HL-60 (cell line): Measurements from ENCODE around the gene CHST2.

Source experiments
- DNase-seq, 2 experiments: peaks; one replicate each; pipeline ENCODE4 v3.0.0-alpha.2; 2010 to 2020; ENCODE audit warnings: low read depth in 1 of 2, low spot score in 1 of 2
- H3K27ac ChIP-seq: fragments of 250-450 bp; sonication (Bioruptor Pico); replicated peaks from 2 replicates; pipeline ENCODE4 v1.5.1; 2020; ENCODE audit warnings: mild to moderate bottlenecking, moderate library complexity
- H3K27me3 ChIP-seq: fragments of 250-450 bp; sonication (Bioruptor Pico); 2 replicates; pipeline ENCODE4 v1.5.1; 2021; ENCODE audit warnings: mild to moderate bottlenecking, moderate library complexity; ENCODE audit not compliant: insufficient read depth, poor library complexity, severe bottlenecking
- H3K4me3 ChIP-seq: replicated peaks from 2 replicates; pipeline ENCODE4 v1.5.1; 2011; ENCODE audit warnings: mild to moderate bottlenecking, control low read depth, low read length; ENCODE audit not compliant: insufficient read depth
- CTCF ChIP-seq: IDR thresholded peaks from one replicate; pipeline ENCODE4 v1.5.1; 2011; ENCODE audit warnings: low read length, control low read depth, inconsistent platforms; ENCODE audit not compliant: insufficient read depth
- GABPA ChIP-seq: IDR thresholded peaks from 2 replicates; pipeline ENCODE4 v1.6.1; 2012; ENCODE audit warnings: low read depth
- POLR2AphosphoS5 ChIP-seq: IDR thresholded peaks from 2 replicates; pipeline ENCODE4 v1.6.1; 2012; ENCODE audit warnings: low read depth
- REST ChIP-seq: IDR thresholded peaks from 2 replicates; pipeline ENCODE4 v1.6.1; 2012; ENCODE audit warnings: low read depth; ENCODE audit not compliant: insufficient replicate concordance
- SPI1 ChIP-seq: IDR thresholded peaks from 2 replicates; pipeline ENCODE4 v1.6.1; 2012; ENCODE audit warnings: low read depth, mild to moderate bottlenecking, borderline replicate concordance

The CHST2 gene

GRCh38 chr3:143124601-143125520 lies 5.3 kb downstream of the CHST2 start:
- H3K27me3 ChIP-seq: peaks cover 37% of the 10 kb centered on the region
- no peak overlapping the region for H3K27ac ChIP-seq
- H3K4me3 ChIP-seq: no peak overlapping the region
- no peak for TF ChIP-seq GABPA
- TF ChIP-seq CTCF: no peak
- no peak for TF ChIP-seq REST
- no peak for TF ChIP-seq SPI1
- DNase-seq: no peak

- no peak for DNase-seq
- Histone ChIP-seq H3K27me3 (peaks cover 14% of the 10 kb centered on the region), H3K4me3 (no peak overlapping the region), H3K27ac (no peak overlapping the region)
- TF ChIP-seq REST: no peak
- TF ChIP-seq SPI1: no peak
- TF ChIP-seq GABPA: no peak
- no peak for TF ChIP-seq POLR2AphosphoS5
- TF ChIP-seq CTCF: no peak
Observed at GRCh38 chr3:143127801-143128200, 8.2 kb downstream of the CHST2 start.

GRCh38 chr3:143128227-143128955 lies 8.8 kb downstream of the CHST2 start:
- no peak for TF ChIP-seq POLR2AphosphoS5
- no peak for TF ChIP-seq SPI1
- no peak for TF ChIP-seq CTCF
- no peak for TF ChIP-seq GABPA
- TF ChIP-seq REST: no peak
- H3K27me3 ChIP-seq: peaks cover 13% of the 10 kb centered on the region
- no peak overlapping the region for H3K27ac ChIP-seq
- DNase-seq: no peak
- no peak overlapping the region for H3K4me3 ChIP-seq
